IMR-90 (cell line): ENCODE results near the gene CES2. TPM values are rescaled to one million over a fixed set of nuclear protein-coding genes. Genes with fewer than 3 reads are reported as not detected.

ENCODE experiments used
- ATAC-seq: fragments of 200-7000 bp; cut with Tn5 transposase; 2 replicates; pipeline ENCODE4 v1.9.1; 2020; ENCODE audit warnings: low read depth, mild to moderate bottlenecking, moderate library complexity
- BruUV-seq: library from RNA; stranded (reverse); fragments of 400-500 nt; replicated peaks from 2 replicates; lab custom pipeline; 2021; lab: Mats Ljungman, UMichigan
- CTCF ChIA-PET: fragments of 300-600 bp; formaldehyde crosslinking; extraction: SDS; loops from one replicate; lab custom pipeline; 2021; ENCODE audit warnings: antibody characterized with exemption; lab: Yijun Ruan, JAX
- POLR2A ChIA-PET: fragments of 300-600 bp; sonication (Branson Sonifier 250); formaldehyde crosslinking; loops from one replicate; lab custom pipeline; 2022; ENCODE audit warnings: antibody characterized with exemption; ENCODE audit not compliant: unreplicated experiment; lab: Charles Lee
- DNase-seq: peaks from one replicate; pipeline ENCODE4 v3.0.0; 2013
- H2AFZ ChIP-seq: replicated peaks from 2 replicates; pipeline ENCODE3; 2013; ENCODE audit warnings: low read length, mild to moderate bottlenecking; ENCODE audit not compliant: poor library complexity
- H2AK5ac ChIP-seq: 2 replicates; pipeline ENCODE4 v1.6.1; 2013; ENCODE audit warnings: low read depth, low read length, inconsistent platforms
- H2AK9ac ChIP-seq: replicated peaks from 2 replicates; pipeline ENCODE3; 2013; ENCODE audit warnings: mild to moderate bottlenecking, low read depth, low read length, moderate library complexity; ENCODE audit not compliant: poor library complexity
- H2BK120ac ChIP-seq: 2 replicates; pipeline ENCODE4 v1.6.1; 2013; ENCODE audit warnings: low read depth, low read length, inconsistent platforms
- H2BK15ac ChIP-seq: 3 replicates; pipeline ENCODE4 v1.6.1; 2013; ENCODE audit warnings: low read depth, low read length, inconsistent platforms
- H2BK20ac ChIP-seq: 2 replicates; pipeline ENCODE4 v1.6.1; 2013; ENCODE audit warnings: low read depth, mild to moderate bottlenecking, inconsistent platforms, low read length, moderate library complexity
- H2BK5ac ChIP-seq: 2 replicates; pipeline ENCODE4 v1.6.1; 2013; ENCODE audit warnings: mild to moderate bottlenecking, low read depth, low read length, inconsistent platforms; ENCODE audit not compliant: poor library complexity, severe bottlenecking
- H3K14ac ChIP-seq: replicated peaks from 2 replicates; pipeline ENCODE4 v1.6.1; 2013; ENCODE audit warnings: low read depth, low read length, inconsistent platforms
- H3K18ac ChIP-seq: 2 replicates; pipeline ENCODE4 v1.6.1; 2013; ENCODE audit warnings: low read depth, low read length, control low read depth
- H3K23ac ChIP-seq: 2 replicates; pipeline ENCODE4 v1.6.1; 2013; ENCODE audit warnings: low read depth, low read length, inconsistent platforms
- H3K27ac ChIP-seq: 2 replicates; pipeline ENCODE4 v1.5.1; 2013; ENCODE audit warnings: mild to moderate bottlenecking, control low read depth, low read length; ENCODE audit not compliant: insufficient read depth
- H3K27me3 ChIP-seq: 2 replicates; pipeline ENCODE4 v1.6.1; 2013; ENCODE audit warnings: low read length; ENCODE audit not compliant: control insufficient read depth, insufficient read depth
- H3K36me3 ChIP-seq: 2 replicates; pipeline ENCODE4 v1.6.1; 2013; ENCODE audit warnings: low read length, mixed read lengths; ENCODE audit not compliant: control insufficient read depth, insufficient read depth
- H3K4ac ChIP-seq: 2 replicates; pipeline ENCODE4 v1.6.1; 2013; ENCODE audit warnings: low read depth, low read length, inconsistent platforms
- H3K4me1 ChIP-seq: 2 replicates; pipeline ENCODE4 v1.6.1; 2013; ENCODE audit warnings: low read length, mixed read lengths; ENCODE audit not compliant: control insufficient read depth, insufficient read depth
- H3K4me2 ChIP-seq: 2 replicates; pipeline ENCODE4 v1.6.1; 2013; ENCODE audit warnings: low read depth, mild to moderate bottlenecking, control low read depth, low read length, moderate library complexity
- H3K4me3 ChIP-seq: 2 replicates; pipeline ENCODE4 v1.5.1; 2013; ENCODE audit warnings: low read depth, mild to moderate bottlenecking, control low read depth, low read length, moderate library complexity; ENCODE audit not compliant: insufficient read depth
- H3K56ac ChIP-seq: 2 replicates; pipeline ENCODE4 v1.6.1; 2013; ENCODE audit warnings: low read length, inconsistent platforms; ENCODE audit not compliant: insufficient read depth; ENCODE audit errors: extremely low read depth
- H3K79me1 ChIP-seq, 2 experiments: 2 replicates each; pipeline ENCODE4 v1.6.1; 2013; ENCODE audit warnings: low read length in 2 of 2, inconsistent platforms in 1 of 2, low read depth in 1 of 2
- H3K9ac ChIP-seq: 2 replicates; pipeline ENCODE4 v1.6.1; 2013; ENCODE audit warnings: low read depth, low read length, control low read depth
- H3K9me1 ChIP-seq: 2 replicates; pipeline ENCODE4 v1.6.1; 2013; ENCODE audit warnings: low read length, inconsistent platforms; ENCODE audit not compliant: insufficient read depth
- H3K9me3 ChIP-seq: 2 replicates; pipeline ENCODE4 v1.6.1; 2013; ENCODE audit warnings: low read length; ENCODE audit not compliant: control insufficient read depth, insufficient read depth
- H4K20me1 ChIP-seq: 2 replicates; pipeline ENCODE4 v1.6.1; 2013; ENCODE audit warnings: low read length, inconsistent platforms; ENCODE audit not compliant: insufficient read depth
- H4K5ac ChIP-seq: 2 replicates; pipeline ENCODE4 v1.6.1; 2013; ENCODE audit warnings: mild to moderate bottlenecking, low read depth, low read length, control low read depth
- H4K8ac ChIP-seq, 2 experiments: 2 replicates each; pipeline ENCODE4 v1.6.1; 2013; ENCODE audit warnings: low read depth in 2 of 2, low read length in 2 of 2, control low read depth in 1 of 2, inconsistent platforms in 1 of 2
- H4K91ac ChIP-seq: 2 replicates; pipeline ENCODE4 v1.6.1; 2013; ENCODE audit warnings: low read depth, low read length, inconsistent platforms; ENCODE audit not compliant: insufficient read depth
- BHLHE40 ChIP-seq: fragments of 150-350 bp; IDR thresholded peaks from 2 replicates; pipeline ENCODE4 v1.6.1; 2016; ENCODE audit warnings: mild to moderate bottlenecking, low read depth, low read length
- CEBPB ChIP-seq: IDR thresholded peaks from 2 replicates; pipeline ENCODE4 v1.6.1; 2012; ENCODE audit warnings: low read depth, low read length, improper control_type of control experiment
- CHD1 ChIP-seq: IDR thresholded peaks from 2 replicates; pipeline ENCODE4 v1.6.1; 2012; ENCODE audit warnings: low read depth, low read length, improper control_type of control experiment
- FOS ChIP-seq: fragments of 150-350 bp; IDR thresholded peaks from 2 replicates; pipeline ENCODE4 v1.6.1; 2016; ENCODE audit warnings: low read depth, low read length
- MAFK ChIP-seq: IDR thresholded peaks from 2 replicates; pipeline ENCODE4 v1.6.1; 2012; ENCODE audit warnings: low read depth, low read length, improper control_type of control experiment
- MAZ ChIP-seq: IDR thresholded peaks from 2 replicates; pipeline ENCODE4 v1.6.1; 2012; ENCODE audit warnings: low read depth, mild to moderate bottlenecking, low read length, improper control_type of control experiment, moderate library complexity, borderline replicate concordance
- MXI1 ChIP-seq: IDR thresholded peaks from 2 replicates; pipeline ENCODE4 v1.6.1; 2012; ENCODE audit warnings: low read depth, mild to moderate bottlenecking, low read length, moderate library complexity, borderline replicate concordance
- NFE2L2 ChIP-seq: fragments of 150-350 bp; IDR thresholded peaks from 2 replicates; pipeline ENCODE4 v1.6.1; 2016; ENCODE audit warnings: low read depth, mild to moderate bottlenecking, low read length
- POLR2A ChIP-seq: IDR thresholded peaks from 2 replicates; pipeline ENCODE4 v1.6.1; 2012; ENCODE audit warnings: mild to moderate bottlenecking, low read depth, low read length
- RAD21 ChIP-seq: IDR thresholded peaks from 2 replicates; pipeline ENCODE4 v1.6.1; 2012; ENCODE audit warnings: low read length, improper control_type of control experiment
- RCOR1 ChIP-seq: IDR thresholded peaks from 2 replicates; pipeline ENCODE4 v1.6.1; 2012; ENCODE audit warnings: mild to moderate bottlenecking, low read length, improper control_type of control experiment; ENCODE audit not compliant: insufficient replicate concordance
- RFX5 ChIP-seq: IDR thresholded peaks from 2 replicates; pipeline ENCODE4 v1.8.0; 2012; ENCODE audit warnings: low read depth, mild to moderate bottlenecking, low read length, moderate library complexity
- SMC3 ChIP-seq: fragments of 150-350 bp; IDR thresholded peaks from 2 replicates; pipeline ENCODE4 v1.6.1; 2016; ENCODE audit warnings: low read depth, mild to moderate bottlenecking, antibody characterized with exemption, low read length, moderate library complexity
- USF2 ChIP-seq: fragments of 150-350 bp; IDR thresholded peaks from 2 replicates; pipeline ENCODE4 v1.6.1; 2017; ENCODE audit warnings: mild to moderate bottlenecking, antibody characterized with exemption, low read length, low read depth
- WGBS, 2 experiments: methylation state at CpG; one replicate each; pipeline versions ENCODE4 v1.1.5 to v1.1.7; 2013; ENCODE audit warnings: missing lambda C conversion rate in 2 of 2; ENCODE audit not compliant: insufficient read length in 1 of 2; ENCODE audit errors: extremely low coverage in 2 of 2; 5-methylcytosine and 5-hydroxymethylcytosine counted together
- dilution Hi-C: fragments of 300-500 bp; cut with HindIII; formaldehyde crosslinking; loops from one replicate; pipeline ENCODE4 v1.14.3; 2018; ENCODE audit warnings: low sequenced_read_pairs; ENCODE audit not compliant: unreplicated experiment
- in situ Hi-C: fragments of 300-500 bp; cut with MboI; formaldehyde crosslinking; loops from 3 replicates; pipeline ENCODE4 v1.14.3; 2019; ENCODE audit warnings: low sequenced_read_pairs, inconsistent platforms, mixed read lengths
- intact Hi-C: fragments of 100-400 bp; cut with micrococcal nuclease; formaldehyde crosslinking; loops from 2 replicates; pipeline ENCODE4 v1.10.0; 2022
- polyA plus RNA-seq, 3 experiments: library from polyadenylated mRNA; depleted of rRNA; stranded (reverse); fragments of >200 nt; gene quantifications; 2 replicates each; pipeline ENCODE4 v1.2.3, GENCODE V29; 2012; ENCODE audit warnings: low replicate concordance in 1 of 3
- total RNA-seq: library from RNA; depleted of rRNA; stranded (reverse); fragments of >200 nt; gene quantifications from 2 replicates; pipeline ENCODE4 v1.2.3, GENCODE V29; 2012
- TF ChIP-seq, protein P1 (sequence below): conservative IDR thresholded peaks from 2 replicates; pipeline ENCODE4 v1.5.1; 2012; ENCODE audit warnings: mild to moderate bottlenecking, low read depth, low read length, improper control_type of control experiment
- TF ChIP-seq, protein P2 (sequence below): fragments of 150-350 bp; IDR thresholded peaks from 2 replicates; pipeline ENCODE4 v1.6.1; 2016; ENCODE audit warnings: low read depth, mild to moderate bottlenecking, low read length, moderate library complexity, borderline replicate concordance

CES2 gene
- total and polyA plus RNA-seq, 2 of the 4 experiments (the other 2 are of a cell fraction): 15.1 to 23.2 TPM

DNA sequence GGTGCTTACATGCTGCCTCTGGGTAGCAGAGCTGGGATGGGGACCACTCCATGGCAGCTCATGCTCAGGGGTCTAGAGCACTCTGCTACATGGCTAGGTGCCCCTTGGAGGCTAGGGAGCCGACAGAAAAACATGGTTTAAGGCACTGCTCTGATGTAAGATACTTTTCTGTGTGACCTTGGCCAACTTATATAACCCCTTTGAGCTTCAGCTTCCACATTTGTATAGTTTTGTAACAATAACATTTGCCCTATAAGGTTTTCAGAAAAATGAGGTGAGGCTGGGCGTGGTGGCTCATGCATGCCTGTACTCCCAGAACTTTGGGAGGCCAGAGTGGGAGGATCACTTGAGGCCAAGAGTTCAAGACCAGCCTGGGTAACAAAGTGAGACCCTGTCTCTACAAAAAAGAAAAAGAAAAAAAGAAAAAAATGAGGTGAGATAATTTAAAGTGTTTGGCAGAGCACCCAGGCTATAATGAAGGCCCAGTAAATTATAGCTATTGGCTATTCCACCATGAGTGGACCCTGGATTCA is 56.3 kb downstream of the CES2 start:
- no peak overlapping the region for H4K8ac ChIP-seq
- H3K4me1 ChIP-seq: peaks cover 6% of the 10 kb centered on the region
- no peak overlapping the region for H3K4ac ChIP-seq
- no peak overlapping the region for H3K27ac ChIP-seq
- H3K27me3 ChIP-seq: peaks cover 3% of the 10 kb centered on the region; the same call in 1 of the 2 replicates
- DNase-seq: no peak
- no peak overlapping the region for H2AK5ac ChIP-seq
- no peak overlapping the region for H4K5ac ChIP-seq
- no peak overlapping the region for H4K91ac ChIP-seq
- H3K9me3 ChIP-seq: no peaks in the 10 kb centered on the region
- no peak overlapping the region for H3K56ac ChIP-seq
- ChIA-PET CTCF (interaction anchor here (1.1 kb wide), 1 partner anchor 163 kb away, joined by 3 read pairs; no protein-coding TSS in a partner anchor), POLR2A (no interaction called here)
- TF ChIP-seq RCOR1: no peak
- no peak for TF ChIP-seq POLR2A
- TF ChIP-seq MAZ: no peak
- no peak for TF ChIP-seq CEBPB
- TF ChIP-seq MAFK: no peak
- TF ChIP-seq RAD21: no peak
- no peak for TF ChIP-seq SMC3
- TF ChIP-seq FOS: no peak
- TF ChIP-seq, protein P1, sequence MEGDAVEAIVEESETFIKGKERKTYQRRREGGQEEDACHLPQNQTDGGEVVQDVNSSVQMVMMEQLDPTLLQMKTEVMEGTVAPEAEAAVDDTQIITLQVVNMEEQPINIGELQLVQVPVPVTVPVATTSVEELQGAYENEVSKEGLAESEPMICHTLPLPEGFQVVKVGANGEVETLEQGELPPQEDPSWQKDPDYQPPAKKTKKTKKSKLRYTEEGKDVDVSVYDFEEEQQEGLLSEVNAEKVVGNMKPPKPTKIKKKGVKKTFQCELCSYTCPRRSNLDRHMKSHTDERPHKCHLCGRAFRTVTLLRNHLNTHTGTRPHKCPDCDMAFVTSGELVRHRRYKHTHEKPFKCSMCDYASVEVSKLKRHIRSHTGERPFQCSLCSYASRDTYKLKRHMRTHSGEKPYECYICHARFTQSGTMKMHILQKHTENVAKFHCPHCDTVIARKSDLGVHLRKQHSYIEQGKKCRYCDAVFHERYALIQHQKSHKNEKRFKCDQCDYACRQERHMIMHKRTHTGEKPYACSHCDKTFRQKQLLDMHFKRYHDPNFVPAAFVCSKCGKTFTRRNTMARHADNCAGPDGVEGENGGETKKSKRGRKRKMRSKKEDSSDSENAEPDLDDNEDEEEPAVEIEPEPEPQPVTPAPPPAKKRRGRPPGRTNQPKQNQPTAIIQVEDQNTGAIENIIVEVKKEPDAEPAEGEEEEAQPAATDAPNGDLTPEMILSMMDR: no peak
- TF ChIP-seq MXI1: no peak
- TF ChIP-seq, protein P2, sequence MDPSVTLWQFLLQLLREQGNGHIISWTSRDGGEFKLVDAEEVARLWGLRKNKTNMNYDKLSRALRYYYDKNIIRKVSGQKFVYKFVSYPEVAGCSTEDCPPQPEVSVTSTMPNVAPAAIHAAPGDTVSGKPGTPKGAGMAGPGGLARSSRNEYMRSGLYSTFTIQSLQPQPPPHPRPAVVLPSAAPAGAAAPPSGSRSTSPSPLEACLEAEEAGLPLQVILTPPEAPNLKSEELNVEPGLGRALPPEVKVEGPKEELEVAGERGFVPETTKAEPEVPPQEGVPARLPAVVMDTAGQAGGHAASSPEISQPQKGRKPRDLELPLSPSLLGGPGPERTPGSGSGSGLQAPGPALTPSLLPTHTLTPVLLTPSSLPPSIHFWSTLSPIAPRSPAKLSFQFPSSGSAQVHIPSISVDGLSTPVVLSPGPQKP: no peak
- TF ChIP-seq RFX5: no peak
- TF ChIP-seq BHLHE40: no peak
- TF ChIP-seq CHD1: no peak
- no peak for TF ChIP-seq NFE2L2
- no peak for TF ChIP-seq USF2
- no peaks in the 10 kb centered on the region for H3K79me1 ChIP-seq
- no TSS peak for BruUV-seq
- no peak overlapping the region for H2BK20ac ChIP-seq
- H3K4me3 ChIP-seq: no peak overlapping the region
- no peaks in the 10 kb centered on the region for H4K20me1 ChIP-seq
- intact Hi-C loops (no loop called here), dilution Hi-C loops (no loop called here), in situ Hi-C loops (no loop called here)
- no CpG with 5 or more reads among the region's 2 CpGs for WGBS, 2 experiments
- no peak for ATAC-seq
- no peak overlapping the region for H2AK9ac ChIP-seq
- H3K23ac ChIP-seq: no peak overlapping the region
- no peak overlapping the region for H3K14ac ChIP-seq
- no peak overlapping the region for H2BK120ac ChIP-seq
- H3K18ac ChIP-seq: no peak overlapping the region
- no peak overlapping the region for H3K4me2 ChIP-seq
- H3K9me1 ChIP-seq: peaks cover 4% of the 10 kb centered on the region; the same call in 1 of the 2 replicates
- H3K9ac ChIP-seq: no peak overlapping the region
- H2AFZ ChIP-seq: no peak overlapping the region
- no peak overlapping the region for H2BK5ac ChIP-seq
- H3K36me3 ChIP-seq: no peaks in the 10 kb centered on the region
- H2BK15ac ChIP-seq: no peak overlapping the region
